Hepatocyte (in vitro differentiated cells): ENCODE results near the gene ZHX3.

Source experiments
- CTCF ChIP-seq: fragments of 200-600 bp; sonication (generic); IDR thresholded peaks from 2 replicates; pipeline ENCODE4 v1.5.1; 2016; ENCODE audit warnings: antibody characterized with exemption, mild to moderate bottlenecking; ENCODE audit not compliant: poor library complexity
- EZH2 ChIP-seq: fragments of 200-600 bp; sonication (generic); IDR thresholded peaks from 2 replicates; pipeline ENCODE4 v1.6.1; 2016; ENCODE audit warnings: antibody characterized with exemption, mild to moderate bottlenecking, borderline replicate concordance
- EZH2phosphoT487 ChIP-seq: fragments of 200-600 bp; sonication (generic); IDR thresholded peaks from one replicate; pipeline ENCODE4 v1.6.1; 2018; ENCODE audit warnings: antibody characterized with exemption, mild to moderate bottlenecking, low read depth, moderate library complexity; ENCODE audit not compliant: unreplicated experiment, severe bottlenecking

GRCh38 chr20:41290804-41291389 is 26.6 kb downstream of the ZHX3 start:
- no peak for TF ChIP-seq CTCF
- TF ChIP-seq EZH2: no peak
- TF ChIP-seq EZH2phosphoT487: no peak
